Lung (tissue), 12 donors: ENCODE measurements around the gene INHBE. TPM values are rescaled to one million over a fixed set of nuclear protein-coding genes. Genes with fewer than 3 reads are reported as not detected.

Experiments
- ATAC-seq: fragments of 200-7000 bp; cut with Tn5 transposase; one replicate; pipeline ENCODE4 v1.9.1; 2020; ENCODE audit warnings: moderate number of reproducible peaks; ENCODE audit not compliant: insufficient read depth, low FRiP score
- DNase-seq, 3 donors: peaks; one replicate each; pipeline ENCODE4 v3.0.0-alpha.2; 2013 to 2017
- H3K27ac ChIP-seq, 2 donors: one replicate each; pipeline ENCODE4 v1.5.1; 2013; ENCODE audit warnings: mild to moderate bottlenecking in 2 of 2, moderate library complexity in 2 of 2, control low read depth in 1 of 2, inconsistent platforms in 1 of 2, low read depth in 1 of 2, low read length in 1 of 2
- H3K27me3 ChIP-seq, 3 donors: one replicate each; pipeline ENCODE4 v1.5.1; 2013; ENCODE audit warnings: low read length in 2 of 3; ENCODE audit not compliant: control insufficient read depth in 3 of 3, insufficient read depth in 3 of 3
- H3K36me3 ChIP-seq, 4 donors: one replicate each; pipeline ENCODE4 v1.5.1; 2013; ENCODE audit warnings: low read length in 4 of 4, mild to moderate bottlenecking in 1 of 4, moderate library complexity in 1 of 4; ENCODE audit not compliant: control insufficient read depth in 4 of 4, insufficient read depth in 4 of 4
- H3K4me1 ChIP-seq, 5 donors: one replicate each; pipeline ENCODE4 v1.5.1; 2013; ENCODE audit warnings: low read length in 5 of 5, mild to moderate bottlenecking in 2 of 5, moderate library complexity in 1 of 5; ENCODE audit not compliant: control insufficient read depth in 5 of 5, insufficient read depth in 5 of 5
- H3K4me3 ChIP-seq: one replicate; pipeline ENCODE4 v1.5.1; 2013; ENCODE audit warnings: mild to moderate bottlenecking, control low read depth, moderate library complexity
- H3K9ac ChIP-seq, 2 donors: one replicate each; pipeline ENCODE4 v1.5.1; 2013; ENCODE audit warnings: low read length in 2 of 2, control low read depth in 1 of 2; ENCODE audit not compliant: insufficient read depth in 1 of 2
- H3K9me3 ChIP-seq, 4 donors: one replicate each; pipeline ENCODE4 v1.5.1; 2013; ENCODE audit warnings: low read length in 3 of 4, mild to moderate bottlenecking in 1 of 4, moderate library complexity in 1 of 4; ENCODE audit not compliant: control insufficient read depth in 4 of 4, insufficient read depth in 3 of 4
- CTCF ChIP-seq: IDR thresholded peaks from 2 replicates; pipeline ENCODE4 v1.5.1; 2012; ENCODE audit warnings: mild to moderate bottlenecking; ENCODE audit errors: control extremely low read depth, extremely low read depth
- WGBS, 2 donors: extraction: QIAGEN DNeasy Blood & Tissue Kit; methylation state at CpG; one replicate each; pipeline ENCODE4 v1.1.7; 2013; 5-methylcytosine and 5-hydroxymethylcytosine counted together
- polyA plus RNA-seq, 2 donors: library from polyadenylated mRNA; stranded (reverse); fragments of 200-250 nt; gene quantifications; one replicate each; pipeline ENCODE4 v1.2.1, GENCODE V29; 2013
- total RNA-seq, 2 donors: library from RNA; depleted of rRNA in 1 of 2; stranded (reverse); fragments of >200 nt in 1 of 2; gene quantifications; one replicate each; pipeline ENCODE4 v1.2.1, GENCODE V29; 2014 to 2021
- donor health status: control.
- donor health status: control.
- donor health status: Bipolar disorder and iron deficiency.
- donor health status: healthy.
- donor health status: DM: yes; HTN: yes; CAD: no.

The INHBE gene
- total and polyA plus RNA-seq, 4 donors: 0.12 TPM; not detected in 3

- H3K4me1 ChIP-seq: peaks cover 0 to 17% (median 0%) of the 10 kb centered on the region in 5 donors
- H3K9ac ChIP-seq: no peak overlapping the region
- DNase-seq (peak in 2 of 3 donors; percentile 39 to 54), ATAC-seq (peak; percentile 22)
- H3K27ac ChIP-seq: no peak overlapping the region
- no peaks in the 10 kb centered on the region for H3K9me3 ChIP-seq
- H3K4me3 ChIP-seq: no peak overlapping the region
- peaks cover 0 to 2% (median 0%) of the 10 kb centered on the region in 4 donors for H3K36me3 ChIP-seq
- no peak for TF ChIP-seq CTCF
- WGBS, 2 donors: 20 to 42% methylated on average over 80 to 84 of the region's 84 CpGs
- peaks cover 0 to 53% (median 39%) of the 10 kb centered on the region in 3 donors for H3K27me3 ChIP-seq
These were observed 20.4 kb downstream of the INHBE start for GRCh38 chr12:57475271-57476161.

GRCh38 chr12:57476162-57476992 lies 21.3 kb downstream of the INHBE start:
- no peak for DNase-seq
- peak overlapping the region; percentile 0 for H3K4me3 ChIP-seq
- H3K36me3 ChIP-seq: no peaks in the 10 kb centered on the region
- peaks cover 0 to 17% (median 0%) of the 10 kb centered on the region in 5 donors for H3K4me1 ChIP-seq
- ATAC-seq: no peak
- 8 to 14% methylated on average over 28 to 29 of the region's 29 CpGs for WGBS, 2 donors
- H3K27ac ChIP-seq: peak overlapping the region in 1 of 2 donors; percentile 6
- no peak for TF ChIP-seq CTCF
- H3K27me3 ChIP-seq: peaks cover 0 to 53% (median 43%) of the 10 kb centered on the region in 3 donors
- H3K9ac ChIP-seq: no peak overlapping the region
- H3K9me3 ChIP-seq: no peaks in the 10 kb centered on the region

- peaks cover 0 to 17% (median 0%) of the 10 kb centered on the region in 5 donors for H3K4me1 ChIP-seq
- WGBS, 2 donors: 42 to 58% methylated on average over 15 of the region's 15 CpGs
- peak overlapping the region in 1 of 2 donors; percentile 78 for H3K27ac ChIP-seq
- TF ChIP-seq CTCF: no peak
- no peak for ATAC-seq
- peak overlapping the region; percentile 23 for H3K4me3 ChIP-seq
- H3K9me3 ChIP-seq: no peaks in the 10 kb centered on the region
- no peaks in the 10 kb centered on the region for H3K36me3 ChIP-seq
- H3K27me3 ChIP-seq: peaks cover 0 to 53% (median 43%) of the 10 kb centered on the region in 3 donors
- no peak for DNase-seq
- no peak overlapping the region for H3K9ac ChIP-seq
These were observed 22.0 kb downstream of the INHBE start for GRCh38 chr12:57476993-57477709.
